ENCODE measurements around the gene RPS14. TPM values are rescaled to one million over a fixed set of nuclear protein-coding genes. Genes with fewer than 3 reads are reported as not detected.

RPS14 gene
- total RNA-seq, 1 donor from 2014 or later = 1,202 TPM

DNA sequence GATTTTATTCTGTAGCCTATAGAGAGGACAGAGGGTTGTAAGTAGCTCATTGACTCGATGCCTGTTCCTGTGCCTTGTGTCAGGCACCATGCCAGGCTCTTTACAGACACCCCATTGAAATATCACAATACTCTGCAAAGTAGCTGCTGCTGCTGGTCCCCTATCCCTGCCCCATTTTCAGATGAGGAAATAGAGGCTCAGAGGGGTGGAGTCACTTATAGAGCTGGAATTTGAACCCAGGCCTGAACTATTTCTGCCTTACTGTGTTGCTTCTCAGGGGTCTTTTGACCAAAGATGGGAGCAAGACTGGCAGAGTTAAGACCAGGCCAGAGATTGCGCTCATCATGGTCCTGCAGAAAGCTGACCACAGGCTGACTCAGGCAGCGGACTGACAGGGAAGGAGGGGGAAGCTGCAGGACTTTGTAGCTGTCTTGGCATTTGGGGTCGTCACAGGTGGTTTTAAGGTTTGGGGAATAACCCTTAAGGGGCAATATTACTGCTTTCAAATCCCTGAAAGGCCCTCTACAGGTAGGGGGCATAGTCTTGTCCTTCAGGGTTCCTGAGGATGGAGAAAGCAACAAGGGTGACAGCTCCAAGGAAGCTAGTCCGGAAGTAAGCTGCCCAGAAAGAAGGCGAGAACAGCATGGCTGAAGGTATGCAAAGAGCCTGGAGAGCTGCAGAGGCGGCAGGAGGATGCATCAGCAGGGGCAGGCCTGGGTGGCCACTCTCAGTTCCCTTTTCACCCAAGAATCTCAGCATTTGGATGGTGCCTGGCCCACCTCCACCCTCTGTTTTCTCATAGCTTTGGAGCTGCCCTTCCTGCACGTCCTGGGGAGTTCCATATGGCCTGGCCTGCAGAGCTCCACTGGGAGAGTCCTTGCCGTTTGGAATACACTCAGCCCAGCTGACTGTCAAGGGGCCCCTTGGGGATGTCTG lies 40.1 kb upstream of the RPS14 start:
- Histone ChIP-seq H3K4me1 (peaks cover 86% of the 10 kb centered on the region), H3K27me3 (ENCODE audit: low read depth) (no peaks in the 10 kb centered on the region), H3K9me3 (replicated peaks) (no peaks in the 10 kb centered on the region), H3K36me3 (no peaks in the 10 kb centered on the region), H3K4me3 (peak overlapping the region; percentile 93), H3K27ac (replicated peaks) (peak overlapping the region; percentile 98)
- intact Hi-C loops (cut with micrococcal nuclease) = no loop called here
- no peak for DNase-seq
- TF ChIP-seq, protein P1, sequence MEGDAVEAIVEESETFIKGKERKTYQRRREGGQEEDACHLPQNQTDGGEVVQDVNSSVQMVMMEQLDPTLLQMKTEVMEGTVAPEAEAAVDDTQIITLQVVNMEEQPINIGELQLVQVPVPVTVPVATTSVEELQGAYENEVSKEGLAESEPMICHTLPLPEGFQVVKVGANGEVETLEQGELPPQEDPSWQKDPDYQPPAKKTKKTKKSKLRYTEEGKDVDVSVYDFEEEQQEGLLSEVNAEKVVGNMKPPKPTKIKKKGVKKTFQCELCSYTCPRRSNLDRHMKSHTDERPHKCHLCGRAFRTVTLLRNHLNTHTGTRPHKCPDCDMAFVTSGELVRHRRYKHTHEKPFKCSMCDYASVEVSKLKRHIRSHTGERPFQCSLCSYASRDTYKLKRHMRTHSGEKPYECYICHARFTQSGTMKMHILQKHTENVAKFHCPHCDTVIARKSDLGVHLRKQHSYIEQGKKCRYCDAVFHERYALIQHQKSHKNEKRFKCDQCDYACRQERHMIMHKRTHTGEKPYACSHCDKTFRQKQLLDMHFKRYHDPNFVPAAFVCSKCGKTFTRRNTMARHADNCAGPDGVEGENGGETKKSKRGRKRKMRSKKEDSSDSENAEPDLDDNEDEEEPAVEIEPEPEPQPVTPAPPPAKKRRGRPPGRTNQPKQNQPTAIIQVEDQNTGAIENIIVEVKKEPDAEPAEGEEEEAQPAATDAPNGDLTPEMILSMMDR (IDR thresholded peaks at IDR 0.05; ENCODE audit: borderline replicate concordance) = no peak

DNA sequence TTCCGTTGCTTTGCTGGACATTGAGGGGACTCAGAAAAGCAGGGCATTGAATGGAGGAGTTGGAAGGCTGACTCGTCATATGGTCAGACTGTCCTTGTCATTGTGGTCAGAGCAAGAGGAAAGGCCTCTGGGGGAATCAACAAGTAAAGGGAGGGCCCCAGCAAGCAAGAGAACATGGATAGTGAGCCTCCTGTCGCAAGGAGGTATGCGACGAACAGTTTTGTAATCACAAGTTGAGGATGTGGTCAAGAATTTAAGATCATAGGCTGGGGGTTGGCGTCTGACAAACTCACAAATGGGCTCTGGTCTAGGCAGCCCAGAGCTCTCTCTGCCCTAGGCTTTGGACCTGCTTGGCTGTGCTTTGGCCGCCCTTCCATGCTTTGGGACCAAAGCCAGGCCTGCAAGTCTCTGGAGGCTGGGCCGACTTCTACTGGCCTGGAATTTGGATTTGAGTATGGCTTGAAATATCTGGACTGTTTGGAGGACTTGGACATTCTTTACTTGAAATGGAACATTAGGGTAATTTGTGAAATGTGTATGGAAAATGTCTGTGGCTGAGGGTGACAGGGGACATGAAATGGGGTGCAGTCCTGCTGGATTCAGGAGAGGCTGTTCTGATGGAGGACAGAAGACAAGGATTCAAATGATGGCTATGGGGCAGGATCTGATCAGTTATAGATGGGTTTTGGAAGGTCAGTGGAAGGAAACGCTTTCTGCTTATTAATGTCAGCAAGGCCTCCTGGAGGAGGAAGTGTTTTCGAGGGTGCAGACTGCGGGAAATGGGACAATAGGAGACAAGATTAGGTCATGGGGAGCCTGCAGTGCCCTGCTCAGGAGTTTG lies 39.2 kb upstream of the RPS14 start:
- TF ChIP-seq, protein P1 (IDR thresholded peaks at IDR 0.05; ENCODE audit: borderline replicate concordance) = no peak
- H3K4me1 ChIP-seq = peaks cover 85% of the 10 kb centered on the region
- H3K27me3 ChIP-seq (ENCODE audit: low read depth) = no peaks in the 10 kb centered on the region
- peak overlapping the region; percentile 93 for H3K4me3 ChIP-seq
- no peaks in the 10 kb centered on the region for H3K9me3 ChIP-seq (replicated peaks)
- intact Hi-C loops (cut with micrococcal nuclease) = no loop called here
- no peaks in the 10 kb centered on the region for H3K36me3 ChIP-seq
- H3K27ac ChIP-seq (replicated peaks) = peak overlapping the region; percentile 98
- peak; percentile 80 for DNase-seq

DNA sequence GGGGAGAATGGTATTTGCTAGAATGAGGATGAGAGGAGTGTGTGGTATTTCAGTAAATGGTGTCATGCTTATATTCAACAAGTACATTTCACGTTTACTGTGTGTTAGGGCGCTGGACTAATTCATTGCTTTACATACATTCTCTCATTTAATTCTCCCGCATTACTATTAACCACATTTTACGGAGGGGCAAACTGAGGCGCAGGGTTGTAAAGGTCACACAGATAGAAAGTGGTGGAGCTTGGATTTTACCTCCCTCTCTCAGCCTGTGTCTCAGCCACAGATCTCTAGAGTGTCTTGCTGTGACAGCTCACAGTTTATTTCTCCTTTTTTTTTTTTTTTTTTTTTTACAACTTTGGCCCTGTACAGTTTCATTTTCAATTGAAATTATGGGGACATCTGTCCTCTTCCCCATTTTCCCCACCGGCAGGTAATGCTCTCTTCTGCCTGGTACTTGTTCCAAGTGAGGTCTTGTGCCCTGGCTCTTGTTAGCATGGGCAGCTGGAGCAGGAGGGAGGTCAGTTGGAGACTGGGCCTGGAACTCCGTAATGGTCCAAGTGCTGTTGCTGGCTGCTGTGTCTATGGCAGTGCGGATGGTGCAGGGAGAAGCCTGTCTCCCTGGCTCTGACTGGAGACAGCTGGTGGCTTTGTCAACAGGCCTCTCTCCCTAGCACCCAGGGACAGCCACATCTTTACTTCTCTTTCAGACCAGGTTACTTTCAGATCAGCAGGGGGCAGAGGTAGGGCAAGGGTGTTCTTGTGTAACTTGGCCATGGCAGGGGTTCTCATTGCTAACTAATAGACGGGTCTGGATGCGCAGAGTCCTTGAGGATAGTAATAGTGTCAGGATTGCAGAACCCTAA lies 37.9 kb upstream of the RPS14 start:
- peak; percentile 45 for DNase-seq
- Histone ChIP-seq H3K9me3 (replicated peaks) (no peaks in the 10 kb centered on the region), H3K27me3 (ENCODE audit: low read depth) (no peaks in the 10 kb centered on the region), H3K4me1 (peaks cover 72% of the 10 kb centered on the region), H3K27ac (replicated peaks) (peak overlapping the region; percentile 98), H3K4me3 (peak overlapping the region; percentile 93), H3K36me3 (no peaks in the 10 kb centered on the region)
- intact Hi-C loops (cut with micrococcal nuclease) = no loop called here
- TF ChIP-seq, protein P1 (IDR thresholded peaks at IDR 0.05; ENCODE audit: borderline replicate concordance) = peak; percentile 30

DNA sequence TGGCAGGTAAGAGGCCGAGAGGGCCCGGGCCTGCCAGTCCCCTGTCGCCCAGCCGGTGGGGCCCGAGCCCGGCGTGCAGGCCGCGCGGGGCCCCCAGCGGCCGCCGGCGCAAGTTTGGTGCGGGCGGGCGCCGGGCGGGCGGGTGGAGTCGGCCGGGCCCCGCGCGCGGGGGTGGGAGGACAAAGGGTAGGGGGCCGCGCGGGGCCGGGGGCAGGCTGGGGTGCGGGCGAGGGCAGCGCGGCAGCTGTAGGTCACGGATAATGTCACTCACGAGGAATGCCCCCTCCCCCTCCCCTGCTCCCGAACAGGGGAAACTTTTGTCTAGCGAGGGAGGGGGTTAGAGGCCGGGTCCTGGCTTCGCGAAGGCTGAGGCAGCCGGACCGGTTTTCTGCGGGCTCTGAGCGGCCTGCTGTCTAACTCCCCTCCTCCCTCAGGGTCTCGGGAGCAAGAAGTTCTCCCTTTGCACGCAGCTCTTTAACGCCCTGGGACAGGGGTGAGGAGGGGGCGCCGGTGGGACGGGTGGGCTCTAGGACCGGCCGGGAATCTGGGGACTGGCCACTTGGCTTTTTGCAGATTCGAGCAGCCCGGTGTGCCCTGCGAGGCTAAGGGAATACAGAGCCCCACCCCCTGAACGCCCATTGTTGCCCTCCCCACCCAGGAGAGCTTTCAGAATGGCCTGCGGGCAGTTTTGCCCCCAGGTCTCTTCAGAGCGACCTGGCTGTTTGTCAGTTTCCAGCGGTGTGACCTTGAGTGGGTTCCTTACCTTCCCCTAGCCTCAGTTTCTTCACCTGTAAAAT lies 37.1 kb upstream of the RPS14 start:
- Histone ChIP-seq H3K36me3 (no peaks in the 10 kb centered on the region), H3K27ac (replicated peaks) (peak overlapping the region; percentile 98), H3K27me3 (ENCODE audit: low read depth) (no peaks in the 10 kb centered on the region), H3K4me1 (peaks cover 64% of the 10 kb centered on the region), H3K9me3 (replicated peaks) (no peaks in the 10 kb centered on the region), H3K4me3 (peak overlapping the region; percentile 93)
- DNase-seq = peak; percentile 53
- TF ChIP-seq, protein P1 (IDR thresholded peaks at IDR 0.05; ENCODE audit: borderline replicate concordance) = no peak
- intact Hi-C loops (cut with micrococcal nuclease) = no loop called here
